HUDEP-2 (cell line): Measurements from ENCODE around the gene SOCS2.

Experiments used
- DNase-seq, 76 experiments: peaks; one replicate each; lab custom pipeline; 2025; ENCODE audit not compliant: unreplicated experiment in 76 of 76; lab: John Stamatoyannopoulos, UW

Gene SOCS2

DNA sequence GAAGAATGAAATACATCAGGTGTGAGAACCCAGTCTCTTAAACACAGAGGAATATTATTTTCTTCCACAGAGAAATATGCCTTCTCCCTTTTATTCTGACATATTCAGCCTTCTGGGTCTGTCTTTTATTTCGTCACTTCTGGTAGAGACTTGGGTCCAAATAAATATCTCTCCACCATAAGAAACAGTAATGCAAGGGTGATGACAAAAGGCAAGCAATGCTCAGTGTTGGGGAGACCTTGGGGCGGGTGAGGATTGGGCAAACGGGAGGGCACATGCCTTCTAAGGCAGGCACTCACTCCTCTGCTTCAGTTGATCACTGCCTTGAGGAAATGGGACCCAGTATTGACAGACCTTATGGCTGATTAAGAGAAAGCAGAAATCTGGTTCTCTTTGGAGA lies 6.7 kb upstream of the SOCS2 start:
- no peak for DNase-seq

GRCh38 chr12:93567174-93567573 lies 5.3 kb upstream of the SOCS2 start:
- DNase-seq: no peak

DNA sequence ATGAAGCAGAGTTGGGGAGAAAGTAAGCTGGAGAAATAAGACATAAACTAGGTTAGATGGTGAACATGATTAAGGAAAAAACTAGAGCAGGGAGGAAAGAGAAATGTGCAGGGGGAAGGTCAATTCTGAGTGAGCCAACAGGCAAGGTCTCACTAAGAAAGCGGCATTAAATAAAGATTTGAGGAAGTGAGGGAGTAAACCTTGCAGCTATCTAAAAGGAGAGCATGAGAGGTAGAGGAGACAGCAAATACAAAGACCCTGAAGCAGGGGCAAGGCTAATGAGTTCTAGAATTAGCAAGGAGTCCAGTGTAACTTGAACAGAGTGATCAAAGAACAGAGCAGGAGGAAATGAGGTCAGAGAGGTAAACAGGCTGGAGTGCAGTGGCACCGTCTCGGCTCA lies 4.4 kb upstream of the SOCS2 start:
- no peak for DNase-seq

DNA sequence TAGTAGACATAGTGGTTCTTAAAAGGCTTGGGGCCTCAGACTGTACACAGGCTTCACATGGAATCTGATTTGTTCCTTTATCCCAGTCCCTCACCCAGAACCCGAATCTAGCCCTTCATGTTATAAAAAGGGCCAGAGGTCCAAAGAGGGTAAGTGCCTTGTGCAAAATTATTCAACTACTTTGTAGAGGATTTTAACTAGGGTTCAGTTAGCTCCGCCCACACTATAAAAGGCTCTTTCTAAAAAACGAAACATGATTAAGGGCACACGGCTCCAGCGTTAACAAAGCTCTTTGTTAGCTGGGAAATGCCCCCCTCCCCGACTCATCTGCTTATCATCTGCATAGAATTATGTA lies 3.2 kb upstream of the SOCS2 start:
- DNase-seq: no peak

GRCh38 chr12:93569656-93570551 lies 2.6 kb upstream of the SOCS2 start:
- DNase-seq: peak in 74 of 76 experiments; percentile 8 to 90 (median 76)

GRCh38 chr12:93570552-93571364 lies 1.7 kb upstream of the SOCS2 start:
- peak; percentile 49 to 96 (median 92) for DNase-seq

DNA sequence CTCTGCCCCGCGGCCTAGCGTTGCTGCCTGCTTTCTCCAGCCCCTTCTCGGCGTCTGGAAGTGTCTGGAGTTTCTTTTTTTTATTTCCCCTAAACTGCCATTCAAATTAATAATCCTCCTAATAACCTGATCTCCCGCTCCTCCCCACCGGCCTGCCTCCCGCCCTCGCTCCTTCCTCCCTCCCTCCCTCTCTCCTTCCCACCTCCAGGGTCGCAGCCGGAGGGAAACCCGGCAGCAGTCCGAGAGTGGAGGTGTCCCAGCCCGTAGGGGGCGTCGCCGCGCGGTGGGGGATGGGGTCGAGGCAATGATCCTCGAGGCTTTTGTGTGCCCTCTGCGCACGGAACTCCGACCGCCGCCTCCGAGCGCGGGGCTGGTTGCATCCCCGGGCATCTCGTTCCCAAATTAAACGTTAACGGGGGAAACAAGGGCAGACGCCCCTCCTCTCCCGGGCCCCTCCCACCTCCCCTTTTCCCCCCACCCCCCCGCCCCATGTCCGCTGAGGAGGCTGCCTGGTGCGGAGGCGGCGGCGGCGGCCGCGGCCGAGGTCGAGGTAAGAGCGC lies 1.0 kb upstream of the SOCS2 start:
- peak in 75 of 76 experiments; percentile 30 to 90 (median 78) for DNase-seq

GRCh38 chr12:93572712-93573551 lies 457 bp downstream of the SOCS2 start:
- DNase-seq: peak in 23 of 76 experiments; percentile 4 to 59 (median 17)

DNA sequence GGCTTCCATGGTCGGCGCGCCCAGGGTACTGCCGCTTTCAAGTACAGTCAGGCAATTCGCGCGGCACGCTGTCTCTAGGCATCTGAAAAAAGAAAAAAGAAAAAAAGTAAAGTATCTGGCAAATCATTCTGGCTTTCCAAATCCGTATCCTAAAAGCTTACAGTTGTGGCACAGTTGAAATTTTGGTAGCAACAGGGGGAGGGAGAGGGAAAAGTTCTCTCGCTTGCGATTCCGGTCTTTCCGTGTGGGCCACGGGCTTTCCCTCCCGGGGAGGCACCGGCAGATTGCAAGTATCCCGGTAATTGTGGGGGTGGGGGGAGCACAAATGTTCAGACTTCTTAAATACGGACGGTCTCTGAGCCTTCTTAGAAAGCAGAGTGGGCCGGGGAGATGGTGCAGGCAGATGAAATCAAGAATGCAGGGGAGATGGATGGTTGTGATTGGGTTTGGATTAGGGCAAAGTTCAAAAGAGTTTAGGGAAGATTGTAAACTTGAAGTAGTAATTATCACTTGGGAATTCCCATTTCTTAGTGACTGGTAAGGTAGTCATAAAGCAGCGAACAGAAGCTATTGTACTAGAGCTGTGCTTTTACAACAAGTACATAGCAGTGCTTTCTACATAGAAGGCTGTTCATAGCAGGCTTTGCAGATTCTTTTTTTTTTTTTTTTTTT lies 1.2 kb downstream of the SOCS2 start:
- DNase-seq: peak in 3 of 76 experiments; percentile 7 to 11 (median 9)

DNA sequence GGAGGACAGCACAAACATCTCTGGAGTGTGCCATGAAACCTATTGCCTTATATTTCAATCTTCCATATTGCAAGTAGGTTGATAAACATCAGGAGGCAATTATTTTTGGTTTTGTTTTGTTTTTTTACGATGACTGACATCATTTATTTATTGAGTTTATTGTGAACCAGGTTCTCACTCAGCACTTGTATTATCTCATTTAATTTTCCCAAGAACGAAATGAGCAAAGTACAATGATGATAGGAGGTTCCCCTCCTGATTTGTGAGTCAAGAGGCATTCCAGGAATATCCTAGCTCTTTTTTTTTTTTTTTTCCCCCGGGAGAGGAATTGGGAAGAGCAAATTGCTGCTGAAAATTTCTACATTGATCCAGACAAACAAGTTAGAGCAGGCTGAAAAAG lies 4.7 kb downstream of the SOCS2 start:
- no peak for DNase-seq

DNA sequence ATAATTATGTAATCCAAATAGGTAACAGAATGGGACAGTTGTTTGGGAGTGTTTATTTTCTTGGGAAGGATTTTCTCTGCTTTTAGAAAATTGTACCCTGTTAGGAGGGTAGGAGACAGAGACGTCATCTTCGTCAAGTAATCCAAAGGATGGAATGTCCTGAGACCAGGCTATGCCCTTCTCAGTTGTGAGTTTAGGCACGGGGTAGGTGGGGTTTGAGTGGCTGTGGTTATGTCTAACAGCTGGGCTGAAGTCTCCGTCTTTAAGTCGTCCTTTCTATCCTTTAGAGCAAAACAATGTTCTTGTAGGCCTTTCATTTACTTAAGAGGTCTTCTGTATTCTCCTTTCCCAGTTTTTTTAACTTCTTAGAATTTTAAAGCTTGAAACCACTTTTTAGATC lies 5.7 kb downstream of the SOCS2 start:
- no peak for DNase-seq

DNA sequence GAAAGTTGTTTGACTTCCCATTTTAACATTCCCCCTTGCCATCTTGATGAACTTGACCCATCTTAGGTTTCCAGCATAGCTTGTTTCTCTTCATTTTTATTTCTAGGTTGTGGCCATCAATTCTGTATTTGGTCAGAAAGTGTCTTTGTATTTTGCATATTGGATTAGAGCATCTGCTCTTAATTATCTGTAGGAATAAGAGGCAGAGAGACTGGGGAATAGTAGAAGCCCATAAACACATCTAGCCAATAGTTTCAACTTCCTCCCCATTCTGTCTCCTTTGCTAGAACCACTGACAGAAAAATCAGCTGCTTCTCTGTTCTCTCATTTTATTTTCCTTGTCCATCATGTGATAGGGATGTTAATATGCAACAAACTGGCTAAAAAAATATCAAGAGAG lies 8.2 kb downstream of the SOCS2 start:
- no peak for DNase-seq

DNA sequence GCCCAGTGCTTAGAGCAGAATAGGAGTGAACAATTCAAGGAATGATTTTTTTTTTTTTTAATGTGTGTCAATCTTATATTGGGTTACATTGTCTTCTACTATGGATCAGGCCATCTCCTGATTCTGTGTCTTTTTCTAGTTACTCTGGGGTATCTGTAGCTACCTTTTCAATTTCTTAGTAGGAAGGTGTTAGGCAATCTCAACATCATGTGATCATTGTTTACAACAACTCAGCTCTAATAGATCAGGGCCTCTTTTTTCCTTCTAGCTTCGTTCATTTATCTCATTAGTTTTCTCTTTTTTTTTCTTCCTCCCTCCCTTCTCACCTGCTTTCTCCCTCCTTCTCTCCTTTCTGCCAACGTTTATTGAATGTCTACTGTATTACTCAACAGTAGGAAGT lies 8.9 kb downstream of the SOCS2 start:
- no peak for DNase-seq

GRCh38 chr12:93582351-93582750 lies 9.9 kb downstream of the SOCS2 start:
- no peak for DNase-seq

DNA sequence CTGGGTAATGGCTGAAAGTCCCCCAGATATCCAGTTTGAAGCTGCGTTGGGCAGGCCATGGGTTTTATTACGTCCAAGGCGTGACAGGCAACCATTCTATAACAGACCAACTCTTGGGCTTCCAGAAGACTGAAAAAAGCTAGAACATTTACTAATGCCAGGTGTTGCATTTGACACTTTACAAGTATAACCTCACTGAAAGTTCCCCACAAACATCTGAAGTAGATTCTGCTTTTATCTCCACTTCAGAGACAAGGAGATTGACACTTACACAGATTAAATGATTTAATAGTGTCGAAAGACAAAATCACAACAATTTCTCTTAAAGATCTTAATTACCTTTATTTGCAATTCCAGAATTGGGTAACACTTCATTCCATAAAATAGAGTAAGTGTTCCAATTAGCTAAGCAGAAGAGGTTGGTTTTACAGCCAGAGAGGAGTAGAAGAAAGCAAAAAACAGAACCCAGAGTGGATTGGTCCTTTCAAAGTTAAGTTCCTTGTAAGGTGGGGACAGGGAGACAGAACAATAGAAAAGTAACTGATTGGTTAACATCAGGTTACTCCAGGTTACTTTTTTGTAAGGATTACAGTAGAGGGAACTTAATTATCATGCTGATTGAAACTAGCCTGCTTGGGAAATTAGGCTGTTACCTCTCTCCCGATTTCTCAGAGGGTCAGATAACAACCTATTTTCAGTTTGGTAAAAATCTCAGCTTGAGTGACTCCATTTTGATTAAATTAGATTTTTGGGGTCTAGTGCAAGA lies 11.3 kb downstream of the SOCS2 start:
- no peak for DNase-seq

- DNase-seq: no peak
These were observed 12.8 kb downstream of the SOCS2 start for GRCh38 chr12:93585247-93585646.

- peak in 1 of 76 experiments; percentile 6 for DNase-seq
These were observed 15.1 kb downstream of the SOCS2 start for GRCh38 chr12:93587611-93588010.

- no peak for DNase-seq
These were observed 16.6 kb downstream of the SOCS2 start for GRCh38 chr12:93589081-93589480.
